ENCODE measurements around the gene MYO1B. TPM values are rescaled to one million over a fixed set of nuclear protein-coding genes. Genes with fewer than 3 reads are reported as not detected.

The MYO1B gene
- 42.1 to 65.9 TPM (median 45.4 TPM) in 5 replicates for total RNA-seq (2022; extraction: Qiagen RNA extraction)

DNA sequence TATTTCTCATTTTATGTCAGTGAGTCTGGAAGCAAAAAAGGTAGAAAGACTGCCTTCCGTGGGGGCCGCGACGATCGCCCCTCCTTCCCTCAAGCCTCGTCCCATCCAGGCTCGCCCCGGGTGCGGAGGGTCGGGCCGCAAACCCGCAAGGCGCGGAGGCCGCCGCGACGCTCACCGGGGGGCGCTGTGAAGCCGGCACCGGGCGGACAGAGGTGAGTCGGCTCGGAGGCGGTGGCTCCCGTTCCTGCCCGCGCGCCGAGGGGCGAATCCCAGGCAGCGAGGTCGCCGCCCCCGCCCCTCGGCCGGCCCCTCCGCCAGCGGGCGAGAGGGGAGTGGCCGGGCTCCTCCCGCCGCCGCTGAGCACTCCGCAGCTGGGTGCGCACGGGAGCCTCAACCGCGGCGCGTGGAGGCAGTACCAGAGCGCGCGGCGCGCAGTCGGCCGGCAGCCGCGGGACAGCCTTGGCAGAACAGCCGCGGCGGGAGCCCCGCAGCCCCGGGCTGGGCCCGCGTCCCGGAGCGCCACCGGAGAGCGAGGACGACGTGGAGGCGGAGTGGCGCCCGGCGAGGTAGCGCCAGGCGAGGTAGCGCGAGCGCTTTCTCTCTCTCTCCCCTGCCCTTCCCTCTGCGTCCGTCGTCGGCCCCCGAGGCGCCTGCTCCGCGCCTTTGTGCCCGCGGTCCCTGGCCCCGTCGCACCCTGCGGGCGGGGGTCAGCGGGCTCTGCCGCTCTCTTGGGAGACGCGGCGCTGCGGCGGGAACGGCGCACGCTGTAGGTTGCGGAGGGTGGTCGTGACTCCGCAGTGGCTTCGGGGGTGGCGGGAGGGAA, at the start of gene MYO1B:
Gene MYO1B (plus strand): TSS at position 359 of the 823 bp plus-strand sequence. CDS start 31,492 bp downstream, outside the sequence.

Other genes with a start within 250 kb of the MYO1B start
- 50.8 to 63.5 TPM (median 58.1 TPM) in 5 replicates for gene STAT1, start 231.2 kb upstream of the MYO1B start, total RNA-seq (2022; extraction: Qiagen RNA extraction)
- gene STAT4, start 94.4 kb upstream of the MYO1B start, total RNA-seq (2022; extraction: Qiagen RNA extraction), result 3.5 to 5.3 TPM (median 4.2 TPM) in 5 replicates